Left lung (tissue), 10 donors: ENCODE data around the gene VAT1L. TPM values are rescaled to one million over a fixed set of nuclear protein-coding genes. Genes with fewer than 3 reads are reported as not detected.

ENCODE experiments used
- ATAC-seq: fragments of 200-7000 bp; cut with Tn5 transposase; one replicate; pipeline ENCODE4 v1.9.1; 2020; ENCODE audit warnings: moderate library complexity
- DNase-seq, 4 donors: peaks; one replicate each; pipeline ENCODE4 v3.0.0-alpha.2; 2013 to 2020
- H3K27ac ChIP-seq, 2 donors: fragments of 200-600 bp; sonication (generic) in 1 of 2; one replicate each; pipeline versions ENCODE4 v1.5.0 to v1.8.0; 2020 to 2021
- H3K27me3 ChIP-seq, 2 donors: fragments of 200-600 bp; sonication (generic) in 1 of 2; one replicate each; pipeline versions ENCODE4 v1.5.0 to v1.8.0; 2020 to 2021
- H3K36me3 ChIP-seq, 2 donors: fragments of 200-600 bp; sonication (generic) in 1 of 2; one replicate each; pipeline versions ENCODE4 v1.5.0 to v1.8.0; 2020 to 2021
- H3K4me1 ChIP-seq, 2 donors: fragments of 200-600 bp; one replicate each; pipeline ENCODE4 v1.8.0; 2021
- H3K4me3 ChIP-seq, 2 donors: fragments of 200-600 bp; sonication (generic) in 1 of 2; one replicate each; pipeline versions ENCODE4 v1.5.0 to v1.8.0; 2020 to 2021; ENCODE audit warnings: mild to moderate bottlenecking in 1 of 2
- H3K9me3 ChIP-seq, 2 donors: fragments of 200-600 bp; sonication (generic) in 1 of 2; one replicate each; pipeline versions ENCODE4 v1.5.0 to v1.8.0; 2020 to 2021
- CTCF ChIP-seq, 2 donors: fragments of 200-600 bp; sonication (generic) in 1 of 2; IDR thresholded peaks; one replicate each; pipeline versions ENCODE4 v1.5.0 to v1.8.0; 2021; ENCODE audit warnings: antibody characterized with exemption in 2 of 2
- intact Hi-C, 2 donors: fragments of 100-400 bp; cut with DNase I; formaldehyde crosslinking; loops; one replicate each; pipeline versions ENCODE4 v1.11.2 to v1.14.2; 2022
- polyA plus RNA-seq, 6 donors: library from polyadenylated mRNA; unstranded; fragments of 120-200 nt; gene quantifications; one replicate each; pipeline ENCODE4 v1.2.1, GENCODE V29; 2013; ENCODE audit not compliant: insufficient read length in 6 of 6
- total RNA-seq, 2 donors: library from RNA; stranded (reverse); fragmentation: NEBNext Ultra II Directional; extraction: Animal tissue kit (Norgen Biotek cat#: 25700); gene quantifications; one replicate each; pipeline ENCODE4 v1.2.1, GENCODE V29; 2021
- donor health status: DM: no; HTN: yes; CAD: no.
- donor health status: DM: no; HTN: no; CAD: no.

The VAT1L gene
- total and polyA plus RNA-seq, 8 donors = 0.26 to 9.2 (median 5.4) TPM

- intact Hi-C loops = no loop called here
- no peak for ATAC-seq
- TF ChIP-seq CTCF (IDR thresholded peaks at IDR 0.05) = no peak
Measured at GRCh38 chr16:77961814-77962213, 173.4 kb downstream of the VAT1L start.

GRCh38 chr16:77962689-77963088 lies 174.3 kb downstream of the VAT1L start:
- H3K4me1 ChIP-seq = no peaks in the 10 kb centered on the region
- ATAC-seq = no peak
- H3K9me3 ChIP-seq = no peaks in the 10 kb centered on the region
- H3K4me3 ChIP-seq = no peak overlapping the region
- intact Hi-C loops = no loop called here
- peaks cover 0 to 36% of the 10 kb centered on the region in 2 donors for H3K27me3 ChIP-seq
- no peak for TF ChIP-seq CTCF (IDR thresholded peaks at IDR 0.05)
- DNase-seq = no peak
- H3K27ac ChIP-seq = no peak overlapping the region
- H3K36me3 ChIP-seq = no peaks in the 10 kb centered on the region

More at GRCh38 chr16:77961814-77962213, 173.4 kb downstream of the VAT1L start:
- no peaks in the 10 kb centered on the region for H3K36me3 ChIP-seq
- H3K4me1 ChIP-seq = no peaks in the 10 kb centered on the region
- H3K4me3 ChIP-seq = no peak overlapping the region
- no peak overlapping the region for H3K27ac ChIP-seq
- peaks cover 0 to 30% of the 10 kb centered on the region in 2 donors for H3K27me3 ChIP-seq
- DNase-seq = no peak
- H3K9me3 ChIP-seq = no peaks in the 10 kb centered on the region

- no peak for ATAC-seq
- DNase-seq = no peak
- Histone ChIP-seq H3K9me3 (no peaks in the 10 kb centered on the region), H3K36me3 (no peaks in the 10 kb centered on the region), H3K4me3 (no peak overlapping the region), H3K4me1 (no peaks in the 10 kb centered on the region), H3K27me3 (peaks cover 0 to 36% of the 10 kb centered on the region in 2 donors), H3K27ac (no peak overlapping the region)
- no peak for TF ChIP-seq CTCF (IDR thresholded peaks at IDR 0.05)
- intact Hi-C loops = no loop called here
Measured at GRCh38 chr16:77963185-77964044, 175.1 kb downstream of the VAT1L start.

GRCh38 chr16:77965346-77965745 lies 177.0 kb downstream of the VAT1L start:
- no peak for TF ChIP-seq CTCF (IDR thresholded peaks at IDR 0.05)
- intact Hi-C loops = no loop called here
- no peaks in the 10 kb centered on the region for H3K36me3 ChIP-seq
- DNase-seq (no peak), ATAC-seq (no peak)
- no peaks in the 10 kb centered on the region for H3K9me3 ChIP-seq
- H3K4me1 ChIP-seq = no peaks in the 10 kb centered on the region
- H3K27ac ChIP-seq = no peak overlapping the region
- H3K4me3 ChIP-seq = no peak overlapping the region
- H3K27me3 ChIP-seq = peaks cover 0 to 36% of the 10 kb centered on the region in 2 donors

- TF ChIP-seq CTCF (IDR thresholded peaks at IDR 0.05) = no peak
- no peak for ATAC-seq
- DNase-seq = no peak
- peaks cover 0 to 33% of the 10 kb centered on the region in 2 donors for H3K27me3 ChIP-seq
- no peaks in the 10 kb centered on the region for H3K4me1 ChIP-seq
- intact Hi-C loops = no loop called here
- no peaks in the 10 kb centered on the region for H3K36me3 ChIP-seq
- no peak overlapping the region for H3K27ac ChIP-seq
- no peak overlapping the region for H3K4me3 ChIP-seq
- no peaks in the 10 kb centered on the region for H3K9me3 ChIP-seq
Measured at GRCh38 chr16:77967054-77967904, 178.9 kb downstream of the VAT1L start.
